Astrocyte of the cerebellum (primary cell): Measurements from ENCODE around the gene GRID1.
"Not testable (repeated sequence)": the region's sequence is repeated elsewhere in the genome, so short reads cannot be mapped to it uniquely, and the experiment has no call there.

Experiments
- DNase-seq: peaks from one replicate; pipeline ENCODE4 v3.0.0-alpha.2; 2011; ENCODE audit warnings: low read depth
- H3K4me3 ChIP-seq: 2 replicates; pipeline ENCODE4 v1.5.1; 2011; ENCODE audit warnings: mild to moderate bottlenecking, low read depth, low read length, moderate library complexity
- CTCF ChIP-seq: IDR thresholded peaks from 2 replicates; pipeline ENCODE4 v1.5.1; 2012; ENCODE audit warnings: low read length, low read depth, moderate library complexity, mild to moderate bottlenecking; ENCODE audit errors: missing control alignments
- in situ Hi-C: cut with HindIII; loops from 2 replicates; pipeline ENCODE4 v1.10.0; 2017; ENCODE audit warnings: low sequenced_read_pairs

Gene GRID1

GRCh38 chr10:85734791-85735190 lies 631.8 kb downstream of the GRID1 start:
- no peak overlapping the region for H3K4me3 ChIP-seq
- TF ChIP-seq CTCF = no peak
- in situ Hi-C loops = no loop called here
- no peak for DNase-seq

- no peak overlapping the region for H3K4me3 ChIP-seq
- no peak for DNase-seq
- TF ChIP-seq CTCF = no peak
- in situ Hi-C loops = no loop called here
Observed at GRCh38 chr10:85724215-85724614, 642.4 kb downstream of the GRID1 start.

- no peak for DNase-seq
- in situ Hi-C loops = no loop called here
- H3K4me3 ChIP-seq = no peak overlapping the region
- no peak for TF ChIP-seq CTCF
Observed at GRCh38 chr10:85720931-85721590, 645.5 kb downstream of the GRID1 start.

- in situ Hi-C loops = no loop called here
- no peak overlapping the region for H3K4me3 ChIP-seq
- no peak for TF ChIP-seq CTCF
- DNase-seq = no peak
Observed at GRCh38 chr10:85719408-85719807, 647.2 kb downstream of the GRID1 start.

GRCh38 chr10:85713885-85714284 lies 652.7 kb downstream of the GRID1 start:
- no peak overlapping the region for H3K4me3 ChIP-seq
- no peak for TF ChIP-seq CTCF
- in situ Hi-C loops = no loop called here
- DNase-seq = no peak

GRCh38 chr10:85702768-85703167 lies 663.8 kb downstream of the GRID1 start:
- DNase-seq = no peak
- in situ Hi-C loops = no loop called here
- no peak for TF ChIP-seq CTCF
- H3K4me3 ChIP-seq = no peak overlapping the region

GRCh38 chr10:85699066-85699465 lies 667.5 kb downstream of the GRID1 start:
- in situ Hi-C loops, H3K4me3 ChIP-seq, DNase-seq: not testable (repeated sequence)
